HepG2 (cell line): Measurements from ENCODE around the gene NUBP1. TPM values are rescaled to one million over a fixed set of nuclear protein-coding genes. Genes with fewer than 3 reads are reported as not detected.

Experiments used
- ARHGAP35 ChIP-seq: sonication (generic); formaldehyde crosslinking; IDR thresholded peaks from 2 replicates; pipeline ENCODE4 v1.9.0; 2022; ENCODE audit warnings: mild to moderate bottlenecking, inconsistent platforms, moderate library complexity, missing genetic modification reagents, borderline replicate concordance
- CTCF ChIP-seq: sonication (generic); formaldehyde crosslinking; IDR thresholded peaks from 2 replicates; pipeline ENCODE4 v1.5.0; 2020; ENCODE audit warnings: mild to moderate bottlenecking, missing genetic modification reagents, moderate library complexity
- EEA1 ChIP-seq: sonication (generic); formaldehyde crosslinking; IDR thresholded peaks from 2 replicates; pipeline ENCODE4 v1.5.1; 2020; ENCODE audit warnings: mild to moderate bottlenecking, missing genetic modification reagents, borderline replicate concordance
- ESRRA ChIP-seq: sonication (generic); formaldehyde crosslinking; IDR thresholded peaks from 2 replicates; pipeline ENCODE4 v1.5.1; 2020; ENCODE audit warnings: mild to moderate bottlenecking, low read depth, missing genetic modification reagents
- GTF3A ChIP-seq: sonication (generic); formaldehyde crosslinking; conservative IDR thresholded peaks from 2 replicates; pipeline ENCODE4 v1.4.0; 2020; ENCODE audit warnings: mild to moderate bottlenecking, missing genetic modification reagents
- HMGA1 ChIP-seq: sonication (generic); formaldehyde crosslinking; conservative IDR thresholded peaks from 2 replicates; pipeline ENCODE4 v1.4.0; 2020; ENCODE audit warnings: missing genetic modification reagents
- KDM6A ChIP-seq: IDR thresholded peaks from 2 replicates; pipeline ENCODE4 v1.6.1; 2016; ENCODE audit warnings: low read depth
- MIXL1 ChIP-seq: IDR thresholded peaks from 2 replicates; pipeline ENCODE4 v1.6.1; 2016
- MZF1 ChIP-seq: sonication (generic); formaldehyde crosslinking; IDR thresholded peaks from 2 replicates; pipeline ENCODE4 v1.8.1; 2023; ENCODE audit warnings: mild to moderate bottlenecking, missing genetic modification reagents, borderline replicate concordance
- PAF1 ChIP-seq: IDR thresholded peaks from 2 replicates; pipeline ENCODE4 v1.6.1; 2016; ENCODE audit warnings: missing genetic modification reagents, missing compliant biosample characterization
- RBAK ChIP-seq: sonication (generic); formaldehyde crosslinking; IDR thresholded peaks from 2 replicates; pipeline ENCODE4 v1.5.1; 2020; ENCODE audit warnings: mild to moderate bottlenecking, missing genetic modification reagents
- SAFB2 ChIP-seq: sonication (generic); formaldehyde crosslinking; IDR thresholded peaks from 2 replicates; pipeline ENCODE4 v1.5.1; 2020; ENCODE audit warnings: missing genetic modification reagents, low read depth, mild to moderate bottlenecking, borderline replicate concordance
- SMYD3 ChIP-seq: sonication (generic); formaldehyde crosslinking; IDR thresholded peaks from 2 replicates; pipeline ENCODE4 v1.8.1; 2023; ENCODE audit warnings: mild to moderate bottlenecking, missing genetic modification reagents
- TEAD3 ChIP-seq: optimal IDR thresholded peaks from 2 replicates; pipeline ENCODE3; 2016; ENCODE audit warnings: borderline replicate concordance
- ZFP1 ChIP-seq: IDR thresholded peaks from 2 replicates; pipeline ENCODE4 v1.6.1; 2016
- ZNF232 ChIP-seq: sonication (generic); formaldehyde crosslinking; IDR thresholded peaks from 2 replicates; pipeline ENCODE4 v1.4.0; 2020; ENCODE audit warnings: missing genetic modification reagents, borderline replicate concordance
- ZNF274 ChIP-seq: sonication (generic); formaldehyde crosslinking; IDR thresholded peaks from 2 replicates; pipeline ENCODE4 v1.5.1; 2020; ENCODE audit warnings: mild to moderate bottlenecking, missing genetic modification reagents
- ZNF280B ChIP-seq: sonication (generic); formaldehyde crosslinking; IDR thresholded peaks from 2 replicates; pipeline ENCODE4 v1.5.0; 2020; ENCODE audit warnings: missing genetic modification reagents, mild to moderate bottlenecking, borderline replicate concordance
- ZNF33B ChIP-seq: sonication (generic); formaldehyde crosslinking; IDR thresholded peaks from 2 replicates; pipeline ENCODE4 v1.5.1; 2020; ENCODE audit warnings: mild to moderate bottlenecking, missing genetic modification reagents
- ZNF430 ChIP-seq: sonication (generic); formaldehyde crosslinking; IDR thresholded peaks from 2 replicates; pipeline ENCODE4 v1.9.0; 2021; ENCODE audit warnings: mild to moderate bottlenecking, missing genetic modification reagents
- ZNF749 ChIP-seq: sonication (generic); formaldehyde crosslinking; IDR thresholded peaks from 2 replicates; pipeline ENCODE4 v1.8.0; 2022; ENCODE audit warnings: mild to moderate bottlenecking, missing genetic modification reagents, moderate library complexity, borderline replicate concordance
- polyA plus RNA-seq, 8 experiments: library from polyadenylated mRNA; depleted of rRNA in 3 of 8; stranded (reverse) in 7 of 8; unstranded in 1 of 8; fragments of >200 nt; fragmentation: Illumina TruSeq in 4 of 8; extraction: Trizol in 4 of 8; gene quantifications; 2 replicates each; pipeline versions ENCODE4 v1.2.1 to v1.2.3, GENCODE V29; 2011 to 2016; ENCODE audit warnings: low read depth in 4 of 8, missing spikeins in 1 of 8, mixed read lengths in 1 of 8; ENCODE audit not compliant: insufficient read depth in 1 of 8
- total RNA-seq, 5 experiments: library from RNA; depleted of rRNA; stranded (reverse); fragments of >200 nt; fragmentation: Illumina TruSeq; extraction: Trizol; gene quantifications; 2 replicates each; pipeline ENCODE4 v1.2.3, GENCODE V29; 2016; ENCODE audit warnings: low read depth in 1 of 5
- TF ChIP-seq, protein P1 (sequence below): sonication (generic); formaldehyde crosslinking; IDR thresholded peaks from 2 replicates; pipeline ENCODE4 v1.4.0; 2020; ENCODE audit warnings: missing genetic modification reagents, borderline replicate concordance
- TF ChIP-seq, protein P2 (sequence below): sonication (generic); formaldehyde crosslinking; IDR thresholded peaks from 2 replicates; pipeline ENCODE4 v1.4.0; 2020; ENCODE audit warnings: mild to moderate bottlenecking, missing genetic modification reagents

The NUBP1 gene
- total and polyA plus RNA-seq, 2 of the 13 experiments (the other 11 are each of a cell fraction or from before 2014, with no cell fraction given), result 53.5 to 70.4 TPM

DNA sequence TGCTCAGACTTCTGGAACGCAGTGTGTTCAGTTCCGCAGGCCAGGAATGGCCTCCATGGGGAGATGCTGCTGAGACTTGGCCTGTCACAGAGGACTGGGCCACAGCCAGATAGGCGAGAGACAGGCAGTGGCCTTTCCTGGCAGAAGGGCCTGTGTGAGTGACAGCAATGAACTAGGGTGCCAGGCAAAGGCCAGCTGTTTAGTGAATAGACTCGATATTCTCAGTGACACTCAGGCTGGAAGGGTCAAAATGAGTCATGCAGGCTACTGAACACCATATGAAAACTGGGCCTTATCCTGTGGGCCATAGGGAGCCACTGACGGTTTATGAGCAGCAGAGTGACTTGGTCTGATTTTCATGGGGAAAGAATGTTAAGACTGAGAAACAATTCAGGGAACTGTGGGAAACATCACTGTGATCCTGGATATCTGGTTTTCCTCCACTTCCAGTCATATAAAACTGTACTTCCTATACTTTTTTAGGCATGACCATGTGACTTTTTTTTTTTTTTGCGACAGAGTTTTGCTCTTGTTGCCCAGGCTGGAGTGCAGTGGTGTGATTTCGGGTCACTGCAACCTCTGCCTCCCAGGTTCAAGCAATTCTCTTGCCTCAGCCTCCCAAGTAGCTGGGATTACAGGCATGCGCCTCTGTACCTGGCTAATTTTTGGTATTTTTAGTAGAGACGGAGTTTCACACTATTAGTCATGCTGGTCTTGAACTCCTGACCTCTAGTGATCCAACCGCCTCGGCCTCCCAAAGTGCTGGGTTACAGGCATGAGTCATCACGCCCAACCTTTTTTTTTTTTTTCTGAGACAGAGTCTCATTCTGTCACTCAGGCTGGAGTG is 5.2 kb upstream of the NUBP1 start (continued):
- TF ChIP-seq, protein P1, sequence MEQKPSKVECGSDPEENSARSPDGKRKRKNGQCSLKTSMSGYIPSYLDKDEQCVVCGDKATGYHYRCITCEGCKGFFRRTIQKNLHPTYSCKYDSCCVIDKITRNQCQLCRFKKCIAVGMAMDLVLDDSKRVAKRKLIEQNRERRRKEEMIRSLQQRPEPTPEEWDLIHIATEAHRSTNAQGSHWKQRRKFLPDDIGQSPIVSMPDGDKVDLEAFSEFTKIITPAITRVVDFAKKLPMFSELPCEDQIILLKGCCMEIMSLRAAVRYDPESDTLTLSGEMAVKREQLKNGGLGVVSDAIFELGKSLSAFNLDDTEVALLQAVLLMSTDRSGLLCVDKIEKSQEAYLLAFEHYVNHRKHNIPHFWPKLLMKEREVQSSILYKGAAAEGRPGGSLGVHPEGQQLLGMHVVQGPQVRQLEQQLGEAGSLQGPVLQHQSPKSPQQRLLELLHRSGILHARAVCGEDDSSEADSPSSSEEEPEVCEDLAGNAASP, result no peak
- no peak for TF ChIP-seq ZNF749
- no peak for TF ChIP-seq KDM6A (CRISPR knock-in tag)
- 0 out of 2 replicates have a peak, but pooled peaks have one; percentile 33 for TF ChIP-seq MIXL1 (CRISPR knock-in tag)
- TF ChIP-seq ZFP1 (CRISPR knock-in tag), result no peak
- TF ChIP-seq TEAD3, result peak; percentile 51
- no peak for TF ChIP-seq ZNF280B
- TF ChIP-seq ZNF274 (CRISPR knock-in tag), result no peak
- no peak for TF ChIP-seq PAF1
- no peak for TF ChIP-seq SMYD3 (CRISPR knock-in tag)
- TF ChIP-seq ESRRA (CRISPR knock-in tag), result peak; percentile 47; the same call in 1 of the 2 replicates
- TF ChIP-seq GTF3A (CRISPR knock-in tag), result no peak
- no peak for TF ChIP-seq ARHGAP35 (CRISPR knock-in tag)
- no peak; the same call in 1 of the 2 replicates for TF ChIP-seq ZNF430 (CRISPR knock-in tag)
- TF ChIP-seq EEA1 (CRISPR knock-in tag), result no peak
- TF ChIP-seq CTCF, result 0 out of 2 replicates have a peak, but pooled peaks have one; percentile 6
- TF ChIP-seq RBAK (CRISPR knock-in tag), result no peak
- no peak for TF ChIP-seq ZNF33B
- TF ChIP-seq ZNF232 (CRISPR knock-in tag), result 0 out of 2 replicates have a peak, but pooled peaks have one; percentile 46
- TF ChIP-seq, protein P2, sequence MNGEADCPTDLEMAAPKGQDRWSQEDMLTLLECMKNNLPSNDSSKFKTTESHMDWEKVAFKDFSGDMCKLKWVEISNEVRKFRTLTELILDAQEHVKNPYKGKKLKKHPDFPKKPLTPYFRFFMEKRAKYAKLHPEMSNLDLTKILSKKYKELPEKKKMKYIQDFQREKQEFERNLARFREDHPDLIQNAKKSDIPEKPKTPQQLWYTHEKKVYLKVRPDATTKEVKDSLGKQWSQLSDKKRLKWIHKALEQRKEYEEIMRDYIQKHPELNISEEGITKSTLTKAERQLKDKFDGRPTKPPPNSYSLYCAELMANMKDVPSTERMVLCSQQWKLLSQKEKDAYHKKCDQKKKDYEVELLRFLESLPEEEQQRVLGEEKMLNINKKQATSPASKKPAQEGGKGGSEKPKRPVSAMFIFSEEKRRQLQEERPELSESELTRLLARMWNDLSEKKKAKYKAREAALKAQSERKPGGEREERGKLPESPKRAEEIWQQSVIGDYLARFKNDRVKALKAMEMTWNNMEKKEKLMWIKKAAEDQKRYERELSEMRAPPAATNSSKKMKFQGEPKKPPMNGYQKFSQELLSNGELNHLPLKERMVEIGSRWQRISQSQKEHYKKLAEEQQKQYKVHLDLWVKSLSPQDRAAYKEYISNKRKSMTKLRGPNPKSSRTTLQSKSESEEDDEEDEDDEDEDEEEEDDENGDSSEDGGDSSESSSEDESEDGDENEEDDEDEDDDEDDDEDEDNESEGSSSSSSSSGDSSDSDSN (CRISPR knock-in tag), result no peak
- no peak for TF ChIP-seq SAFB2 (CRISPR knock-in tag)
- no peak for TF ChIP-seq MZF1 (CRISPR knock-in tag)
- TF ChIP-seq HMGA1 (CRISPR knock-in tag), result no peak
